OCI-LY1 (cell line): ENCODE data around the gene TECR.

ENCODE experiments used
- EZH2 ChIP-seq: fragments of 200-600 bp; sonication (generic), shearing (Covaris generic); IDR thresholded peaks from 2 replicates; pipeline ENCODE4 v1.8.0; 2017; ENCODE audit warnings: borderline replicate concordance, mixed run types, mild to moderate bottlenecking, antibody characterized with exemption, low read length, moderate library complexity, mixed read lengths
- TF ChIP-seq, protein P1 (sequence below): fragments of 200-600 bp; sonication (generic), shearing (Covaris generic); IDR thresholded peaks from 2 replicates; pipeline ENCODE4 v1.5.1; 2017; ENCODE audit warnings: mild to moderate bottlenecking, antibody characterized with exemption, low read length, moderate library complexity, mixed read lengths

- TF ChIP-seq, protein P1, sequence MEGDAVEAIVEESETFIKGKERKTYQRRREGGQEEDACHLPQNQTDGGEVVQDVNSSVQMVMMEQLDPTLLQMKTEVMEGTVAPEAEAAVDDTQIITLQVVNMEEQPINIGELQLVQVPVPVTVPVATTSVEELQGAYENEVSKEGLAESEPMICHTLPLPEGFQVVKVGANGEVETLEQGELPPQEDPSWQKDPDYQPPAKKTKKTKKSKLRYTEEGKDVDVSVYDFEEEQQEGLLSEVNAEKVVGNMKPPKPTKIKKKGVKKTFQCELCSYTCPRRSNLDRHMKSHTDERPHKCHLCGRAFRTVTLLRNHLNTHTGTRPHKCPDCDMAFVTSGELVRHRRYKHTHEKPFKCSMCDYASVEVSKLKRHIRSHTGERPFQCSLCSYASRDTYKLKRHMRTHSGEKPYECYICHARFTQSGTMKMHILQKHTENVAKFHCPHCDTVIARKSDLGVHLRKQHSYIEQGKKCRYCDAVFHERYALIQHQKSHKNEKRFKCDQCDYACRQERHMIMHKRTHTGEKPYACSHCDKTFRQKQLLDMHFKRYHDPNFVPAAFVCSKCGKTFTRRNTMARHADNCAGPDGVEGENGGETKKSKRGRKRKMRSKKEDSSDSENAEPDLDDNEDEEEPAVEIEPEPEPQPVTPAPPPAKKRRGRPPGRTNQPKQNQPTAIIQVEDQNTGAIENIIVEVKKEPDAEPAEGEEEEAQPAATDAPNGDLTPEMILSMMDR: no peak
- no peak for TF ChIP-seq EZH2
Measured at GRCh38 chr19:14482172-14482941, 47.0 kb upstream of the TECR start.
